Retinal pigment epithelial cell (primary cell): ENCODE results near the gene DZIP1L.

Experiments used
- DNase-seq: peaks from one replicate; pipeline ENCODE4 v3.0.0-alpha.2; 2010; ENCODE audit warnings: low read depth
- H3K4me3 ChIP-seq: 2 replicates; pipeline ENCODE4 v1.5.1; 2011; ENCODE audit warnings: mild to moderate bottlenecking, low read length, control low read depth, moderate library complexity
- TF ChIP-seq, protein P1 (sequence below): conservative IDR thresholded peaks from 2 replicates; pipeline ENCODE4 v1.5.1; 2011; ENCODE audit warnings: low read depth, low read length, control low read depth, inconsistent platforms

Gene DZIP1L

DNA sequence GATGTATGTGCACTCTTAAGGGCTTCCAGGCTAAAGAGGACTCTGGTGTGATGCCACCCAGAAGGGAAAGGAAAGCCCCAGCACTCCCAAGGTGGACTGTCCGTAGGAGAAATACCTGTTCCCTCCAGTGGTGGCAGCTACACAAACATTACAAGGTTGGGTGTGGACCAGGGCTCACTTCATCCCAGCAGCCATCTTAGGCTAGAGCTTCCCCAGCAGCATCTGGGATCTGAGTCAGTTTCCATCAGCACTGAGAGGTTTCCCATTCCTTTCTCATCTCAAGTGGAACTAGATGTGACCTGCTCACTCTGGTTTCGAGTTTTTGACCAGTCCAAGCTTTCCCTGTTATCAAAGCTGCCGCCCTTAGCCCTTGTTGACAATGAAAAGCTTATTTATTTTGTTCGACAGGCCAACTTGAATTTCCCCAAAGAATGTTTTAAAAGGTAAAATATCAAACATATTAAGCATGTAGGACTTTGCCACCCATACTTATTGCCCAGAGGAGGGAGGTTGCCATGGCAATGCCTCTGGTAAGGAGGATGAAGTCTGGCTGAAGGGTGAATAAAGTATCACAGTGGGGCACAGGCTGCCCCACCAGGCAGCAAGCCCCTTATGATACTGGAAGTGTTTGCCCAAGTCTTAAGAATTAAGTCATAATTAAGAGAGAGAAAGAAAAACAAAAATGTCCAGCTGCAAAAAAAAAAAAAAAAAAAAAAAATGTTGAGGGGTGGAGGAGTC lies 76.5 kb downstream of the DZIP1L start:
- TF ChIP-seq, protein P1, sequence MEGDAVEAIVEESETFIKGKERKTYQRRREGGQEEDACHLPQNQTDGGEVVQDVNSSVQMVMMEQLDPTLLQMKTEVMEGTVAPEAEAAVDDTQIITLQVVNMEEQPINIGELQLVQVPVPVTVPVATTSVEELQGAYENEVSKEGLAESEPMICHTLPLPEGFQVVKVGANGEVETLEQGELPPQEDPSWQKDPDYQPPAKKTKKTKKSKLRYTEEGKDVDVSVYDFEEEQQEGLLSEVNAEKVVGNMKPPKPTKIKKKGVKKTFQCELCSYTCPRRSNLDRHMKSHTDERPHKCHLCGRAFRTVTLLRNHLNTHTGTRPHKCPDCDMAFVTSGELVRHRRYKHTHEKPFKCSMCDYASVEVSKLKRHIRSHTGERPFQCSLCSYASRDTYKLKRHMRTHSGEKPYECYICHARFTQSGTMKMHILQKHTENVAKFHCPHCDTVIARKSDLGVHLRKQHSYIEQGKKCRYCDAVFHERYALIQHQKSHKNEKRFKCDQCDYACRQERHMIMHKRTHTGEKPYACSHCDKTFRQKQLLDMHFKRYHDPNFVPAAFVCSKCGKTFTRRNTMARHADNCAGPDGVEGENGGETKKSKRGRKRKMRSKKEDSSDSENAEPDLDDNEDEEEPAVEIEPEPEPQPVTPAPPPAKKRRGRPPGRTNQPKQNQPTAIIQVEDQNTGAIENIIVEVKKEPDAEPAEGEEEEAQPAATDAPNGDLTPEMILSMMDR: no peak
- H3K4me3 ChIP-seq: no peak overlapping the region
- no peak for DNase-seq

DNA sequence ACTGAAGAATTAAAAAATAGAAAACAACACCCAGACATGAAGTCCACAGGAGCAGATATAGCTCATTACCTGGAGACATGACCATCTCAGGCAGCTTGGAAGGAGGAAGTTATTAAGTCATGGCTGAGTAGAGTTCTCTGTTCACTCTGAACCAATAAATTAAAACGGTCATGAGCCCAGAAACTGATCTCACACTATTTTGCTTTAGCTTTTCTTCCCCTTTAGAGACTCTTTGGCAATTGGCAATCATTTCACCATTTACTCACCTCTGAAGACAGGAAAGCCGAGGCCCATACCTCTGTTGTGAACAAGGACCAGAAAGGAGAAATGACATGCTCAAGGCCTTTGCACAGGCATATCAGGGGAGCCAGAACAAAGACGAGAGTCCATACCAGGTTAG lies 78.8 kb downstream of the DZIP1L start:
- H3K4me3 ChIP-seq: no peak overlapping the region
- TF ChIP-seq, protein P1: no peak
- no peak for DNase-seq

DNA sequence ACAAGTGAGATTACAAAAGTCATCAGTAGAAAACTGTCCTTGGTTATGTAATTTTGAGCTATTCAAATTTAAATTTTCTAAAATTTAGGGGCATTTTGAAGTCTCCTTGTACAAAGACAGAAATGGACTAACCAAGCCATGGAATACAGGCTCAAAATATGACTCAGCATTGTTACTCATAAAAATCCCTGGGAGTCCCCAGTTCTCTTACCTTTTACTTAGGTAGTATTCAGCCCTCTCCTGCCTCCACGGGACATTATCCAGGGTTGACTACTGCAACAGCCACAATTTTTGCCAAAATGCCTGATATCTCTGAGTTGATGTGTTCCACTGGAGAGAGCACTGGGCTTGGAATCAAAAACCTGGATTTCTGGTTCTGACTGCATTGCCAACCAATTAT lies 80.5 kb downstream of the DZIP1L start:
- TF ChIP-seq, protein P1: no peak
- DNase-seq: no peak
- no peak overlapping the region for H3K4me3 ChIP-seq

DNA sequence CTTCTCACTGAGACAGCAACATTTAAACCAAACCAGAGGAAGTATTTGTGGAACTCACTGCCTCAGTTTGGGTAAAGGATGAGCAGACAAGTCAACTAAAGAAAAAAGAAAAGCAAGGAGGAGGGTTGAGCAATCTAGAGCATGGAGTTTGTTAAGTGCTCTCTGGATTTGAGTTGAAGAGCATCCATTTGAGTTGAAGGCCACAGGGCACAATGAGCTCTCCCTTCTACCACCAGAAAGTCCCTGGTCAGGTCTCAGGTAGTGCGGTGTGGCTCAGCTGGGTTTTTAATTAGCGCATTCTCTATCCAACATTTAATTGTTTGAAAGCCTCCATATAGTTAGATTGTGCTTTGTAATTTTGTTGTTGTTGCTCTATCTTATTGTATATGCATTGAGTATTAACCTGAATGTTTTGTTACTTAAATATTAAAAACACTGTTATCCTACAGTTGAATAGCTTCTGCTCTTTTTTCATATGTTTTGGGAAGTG lies 82.2 kb downstream of the DZIP1L start:
- no peak overlapping the region for H3K4me3 ChIP-seq
- no peak for DNase-seq

DNA sequence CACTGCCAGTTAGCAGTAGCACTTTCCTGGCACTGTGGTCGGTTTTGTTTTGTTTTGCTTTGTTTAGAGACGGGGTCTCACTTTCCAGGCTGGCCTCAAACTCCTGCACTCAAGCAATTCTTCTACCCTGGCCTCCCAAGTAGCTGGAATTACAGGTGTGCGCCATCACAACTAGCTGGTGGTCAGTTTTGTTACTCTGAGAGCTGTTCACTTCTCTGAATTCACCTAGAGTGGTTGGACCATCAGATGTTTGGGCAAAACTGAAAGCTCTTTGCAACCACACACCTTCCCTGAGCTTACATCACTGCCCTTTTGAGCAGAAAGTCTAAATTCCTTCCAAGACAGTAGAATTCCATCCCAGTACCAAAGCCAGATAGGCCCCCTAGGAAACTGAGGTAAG lies 82.8 kb downstream of the DZIP1L start:
- no peak overlapping the region for H3K4me3 ChIP-seq
- no peak for DNase-seq
- TF ChIP-seq, protein P1: no peak

More for the DNA sequence above, 82.2 kb downstream of the DZIP1L start:
- TF ChIP-seq, protein P1: no peak

DNA sequence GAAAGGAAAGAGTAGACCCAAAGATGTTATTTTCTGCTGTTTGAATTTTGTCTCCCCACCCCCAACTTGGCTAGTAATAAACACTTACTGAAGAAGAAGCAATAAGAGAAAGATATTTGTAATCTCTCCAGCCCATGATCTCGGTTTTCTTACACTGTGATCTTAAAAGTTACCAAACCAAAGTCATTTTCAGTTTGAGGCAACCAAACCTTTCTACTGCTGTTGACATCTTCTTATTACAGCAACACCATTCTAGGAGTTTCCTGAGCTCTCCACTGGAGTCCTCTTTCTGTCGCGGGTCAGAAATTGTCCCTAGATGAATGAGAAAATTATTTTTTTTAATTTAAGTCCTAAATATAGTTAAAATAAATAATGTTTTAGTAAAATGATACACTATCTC lies 83.9 kb downstream of the DZIP1L start:
- DNase-seq: no peak
- no peak overlapping the region for H3K4me3 ChIP-seq
- TF ChIP-seq, protein P1: no peak

DNA sequence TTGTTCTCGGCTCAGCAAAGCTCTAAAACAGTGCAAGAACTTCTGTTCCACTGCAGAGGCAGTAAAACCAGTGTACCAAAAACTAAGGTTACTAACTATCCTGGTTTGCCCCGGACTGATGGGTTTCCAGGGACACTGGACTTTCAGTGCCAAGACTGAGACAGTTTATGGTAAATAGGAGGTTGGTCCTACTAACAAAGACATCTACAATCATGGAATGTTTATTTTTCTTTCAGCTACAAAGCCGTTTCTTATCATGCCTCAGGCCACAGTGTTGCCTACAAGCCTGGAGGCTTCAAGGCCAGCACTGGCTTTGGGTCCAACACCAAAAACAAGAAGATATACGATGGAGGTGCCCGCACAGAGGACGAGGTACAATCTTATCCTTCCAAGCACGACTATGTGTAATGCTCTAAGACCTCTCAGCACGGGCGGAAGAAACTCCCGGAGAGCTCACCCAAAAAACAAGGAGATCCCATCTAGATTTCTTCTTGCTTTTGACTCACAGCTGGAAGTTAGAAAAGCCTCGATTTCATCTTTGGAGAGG lies 84.6 kb downstream of the DZIP1L start:
- no peak overlapping the region for H3K4me3 ChIP-seq
- DNase-seq: no peak
- TF ChIP-seq, protein P1: no peak
